NCI-H82 (cell line): ENCODE results near the gene NLRC5.

ENCODE experiments used
- DNase-seq: peaks from one replicate; lab custom pipeline; 2025; lab: John Stamatoyannopoulos, UW

NLRC5 gene, protein sequence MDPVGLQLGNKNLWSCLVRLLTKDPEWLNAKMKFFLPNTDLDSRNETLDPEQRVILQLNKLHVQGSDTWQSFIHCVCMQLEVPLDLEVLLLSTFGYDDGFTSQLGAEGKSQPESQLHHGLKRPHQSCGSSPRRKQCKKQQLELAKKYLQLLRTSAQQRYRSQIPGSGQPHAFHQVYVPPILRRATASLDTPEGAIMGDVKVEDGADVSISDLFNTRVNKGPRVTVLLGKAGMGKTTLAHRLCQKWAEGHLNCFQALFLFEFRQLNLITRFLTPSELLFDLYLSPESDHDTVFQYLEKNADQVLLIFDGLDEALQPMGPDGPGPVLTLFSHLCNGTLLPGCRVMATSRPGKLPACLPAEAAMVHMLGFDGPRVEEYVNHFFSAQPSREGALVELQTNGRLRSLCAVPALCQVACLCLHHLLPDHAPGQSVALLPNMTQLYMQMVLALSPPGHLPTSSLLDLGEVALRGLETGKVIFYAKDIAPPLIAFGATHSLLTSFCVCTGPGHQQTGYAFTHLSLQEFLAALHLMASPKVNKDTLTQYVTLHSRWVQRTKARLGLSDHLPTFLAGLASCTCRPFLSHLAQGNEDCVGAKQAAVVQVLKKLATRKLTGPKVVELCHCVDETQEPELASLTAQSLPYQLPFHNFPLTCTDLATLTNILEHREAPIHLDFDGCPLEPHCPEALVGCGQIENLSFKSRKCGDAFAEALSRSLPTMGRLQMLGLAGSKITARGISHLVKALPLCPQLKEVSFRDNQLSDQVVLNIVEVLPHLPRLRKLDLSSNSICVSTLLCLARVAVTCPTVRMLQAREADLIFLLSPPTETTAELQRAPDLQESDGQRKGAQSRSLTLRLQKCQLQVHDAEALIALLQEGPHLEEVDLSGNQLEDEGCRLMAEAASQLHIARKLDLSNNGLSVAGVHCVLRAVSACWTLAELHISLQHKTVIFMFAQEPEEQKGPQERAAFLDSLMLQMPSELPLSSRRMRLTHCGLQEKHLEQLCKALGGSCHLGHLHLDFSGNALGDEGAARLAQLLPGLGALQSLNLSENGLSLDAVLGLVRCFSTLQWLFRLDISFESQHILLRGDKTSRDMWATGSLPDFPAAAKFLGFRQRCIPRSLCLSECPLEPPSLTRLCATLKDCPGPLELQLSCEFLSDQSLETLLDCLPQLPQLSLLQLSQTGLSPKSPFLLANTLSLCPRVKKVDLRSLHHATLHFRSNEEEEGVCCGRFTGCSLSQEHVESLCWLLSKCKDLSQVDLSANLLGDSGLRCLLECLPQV (N-terminal part only)

DNA sequence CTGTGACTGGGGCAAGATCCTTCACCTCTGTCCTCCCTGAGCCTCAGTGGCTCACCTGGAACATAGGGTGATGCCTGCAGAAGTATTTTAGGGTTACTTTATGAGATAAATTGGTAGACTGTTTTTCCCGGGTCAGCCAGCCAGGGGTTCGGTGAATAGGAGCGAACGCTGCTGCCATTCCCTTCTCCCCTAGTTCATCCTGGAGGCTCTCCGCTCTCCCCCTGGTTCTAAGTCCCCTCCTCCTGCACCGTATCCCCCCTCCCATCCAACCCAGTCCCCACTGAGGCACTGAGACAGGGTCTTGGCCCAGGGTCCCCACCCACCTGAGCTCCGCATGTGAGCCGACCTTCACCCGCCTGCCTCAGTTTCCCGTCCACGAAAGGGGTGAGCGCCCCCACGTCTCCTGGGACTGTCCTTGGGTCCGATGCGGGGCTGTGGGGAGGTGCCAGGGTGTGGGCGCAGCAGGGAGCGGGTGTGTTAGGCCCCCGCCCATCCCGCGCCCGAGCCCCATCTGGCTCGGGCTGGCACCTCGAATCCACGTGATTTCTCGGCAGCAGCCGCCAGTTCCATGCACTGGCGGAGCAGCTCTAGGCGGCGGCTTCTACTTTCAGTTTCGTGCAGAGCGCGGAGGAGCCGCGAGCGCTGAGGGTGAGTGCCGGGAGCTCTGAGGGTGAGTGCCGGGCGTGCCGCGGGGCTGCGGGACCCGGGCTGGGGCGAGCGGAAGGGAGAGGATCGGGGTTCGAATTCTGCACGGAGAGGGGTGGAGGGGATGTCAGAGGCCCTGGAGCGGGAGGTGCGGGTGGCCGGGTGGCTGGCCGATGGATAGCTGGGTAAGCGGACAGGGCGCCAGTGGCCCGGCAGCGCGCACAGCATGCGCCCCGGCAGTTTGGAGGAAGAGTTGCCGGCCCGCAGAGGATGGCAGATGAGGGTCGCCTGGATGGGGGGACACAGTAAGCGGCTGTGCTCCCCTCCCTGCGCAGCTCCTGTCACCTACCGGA, at the start of gene NLRC5:
Gene NLRC5, plus strand, starts transcription at position 610 of the 998 bp plus-strand sequence. CDS start 31,156 bp downstream, outside the sequence.
- DNase-seq = peak; percentile 29

DNA sequence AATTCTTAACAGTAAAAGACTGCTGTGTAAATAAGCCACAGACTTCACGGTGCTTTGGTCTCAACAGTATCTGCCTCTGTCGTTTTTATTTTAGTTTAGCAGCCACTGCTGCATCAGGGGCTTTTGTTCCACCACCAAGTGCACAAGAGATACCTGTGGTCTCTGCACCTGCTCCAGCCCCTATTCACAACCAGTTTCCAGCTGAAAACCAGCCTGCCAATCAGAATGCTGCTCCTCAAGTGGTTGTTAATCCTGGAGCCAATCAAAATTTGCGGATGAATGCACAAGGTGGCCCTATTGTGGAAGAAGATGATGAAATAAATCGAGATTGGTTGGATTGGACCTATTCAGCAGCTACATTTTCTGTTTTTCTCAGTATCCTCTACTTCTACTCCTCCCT, 49.6 kb upstream of the NLRC5 start:
- no peak for DNase-seq

DNA sequence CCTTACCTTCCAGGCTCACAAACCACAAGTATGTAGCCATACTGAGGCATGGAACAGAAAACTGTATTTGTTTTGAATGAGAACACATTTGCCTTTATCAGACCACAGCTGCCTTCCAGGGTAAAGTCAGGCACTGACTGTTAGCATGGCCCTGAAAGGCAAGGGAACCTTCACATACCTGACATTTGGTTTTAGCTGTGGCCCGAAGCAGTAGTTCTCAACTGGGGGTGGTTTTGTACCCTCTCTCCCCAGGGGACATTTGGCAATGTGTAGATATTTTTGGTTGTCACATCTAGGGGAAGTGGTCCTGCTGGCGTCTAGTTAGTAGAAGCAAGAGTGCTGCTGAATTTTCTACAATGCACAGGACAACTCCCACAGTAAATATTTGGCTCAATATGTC, 48.3 kb upstream of the NLRC5 start:
- no peak for DNase-seq

- no peak for DNase-seq
Observed at GRCh38 chr16:56941856-56942331, 47.5 kb upstream of the NLRC5 start.

GRCh38 chr16:56943761-56944375, 45.5 kb upstream of the NLRC5 start:
- no peak for DNase-seq

- DNase-seq = peak; percentile 11
Observed at GRCh38 chr16:56944954-56945839, 44.2 kb upstream of the NLRC5 start.

GRCh38 chr16:56945847-56946527, 43.4 kb upstream of the NLRC5 start:
- DNase-seq = no peak

- no peak for DNase-seq
Observed at GRCh38 chr16:56946767-56947603, 42.4 kb upstream of the NLRC5 start.

DNA sequence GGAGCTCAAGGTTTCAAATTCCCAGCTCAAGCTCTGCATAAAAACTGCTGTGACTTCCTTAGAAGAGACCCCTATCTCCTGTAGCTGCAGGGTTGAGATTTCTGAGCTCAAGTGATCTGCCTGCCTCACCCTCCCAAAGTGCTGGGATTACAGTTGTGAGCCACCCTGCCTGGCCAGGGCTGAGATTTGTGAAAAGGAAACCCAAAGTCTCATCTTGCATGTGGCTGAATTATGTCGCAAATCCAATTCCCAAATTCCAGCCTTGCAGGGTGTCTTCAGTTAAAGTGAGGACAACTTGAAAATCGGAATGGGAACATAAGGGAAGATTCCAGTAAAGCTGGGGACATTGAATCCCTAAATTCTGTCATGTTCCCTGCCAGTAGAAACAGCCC, 41.8 kb upstream of the NLRC5 start:
- DNase-seq = no peak

DNA sequence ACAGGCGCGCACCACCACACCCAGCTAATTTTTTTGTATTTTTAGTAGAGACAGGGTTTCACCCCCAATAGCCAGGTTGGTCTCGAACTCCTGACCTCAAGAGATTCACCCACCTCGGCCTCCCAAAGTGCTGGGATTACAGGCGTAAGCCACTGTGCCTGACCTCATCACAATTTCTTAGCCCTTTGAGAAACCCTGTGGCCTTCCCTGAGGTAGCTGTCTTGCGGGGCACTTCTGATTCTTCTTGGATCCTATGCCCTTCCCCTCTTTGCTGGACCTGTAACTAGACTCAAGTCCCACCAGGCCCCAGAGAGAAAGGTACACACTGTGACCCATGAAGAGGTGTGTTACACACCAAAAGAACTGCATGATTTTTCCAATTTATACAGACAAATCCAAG, 41.1 kb upstream of the NLRC5 start:
- no peak for DNase-seq

DNA sequence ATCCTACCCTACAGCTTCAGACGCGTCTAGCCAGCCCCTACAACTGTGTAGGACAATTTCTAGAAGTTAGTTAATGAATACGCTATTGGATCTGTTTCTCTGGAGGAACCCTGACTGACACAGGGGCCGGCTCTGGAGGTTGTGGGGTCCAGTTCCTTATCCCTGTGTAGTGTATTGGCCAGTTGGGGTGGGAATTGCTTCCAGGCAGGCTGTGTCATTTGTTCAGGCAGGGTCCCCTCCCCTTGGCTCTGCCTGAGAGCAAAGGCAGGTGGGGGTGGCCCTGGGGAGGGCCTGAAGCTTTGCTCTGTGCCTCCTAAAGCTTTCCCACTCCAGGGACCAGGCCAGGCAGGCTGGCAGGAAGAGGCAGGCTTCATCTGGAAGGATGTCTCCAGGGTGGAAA, 39.3 kb upstream of the NLRC5 start:
- no peak for DNase-seq

GRCh38 chr16:56950455-56950854, 38.9 kb upstream of the NLRC5 start:
- no peak for DNase-seq

GRCh38 chr16:56950881-56951771, 38.2 kb upstream of the NLRC5 start:
- DNase-seq = peak; percentile 70

- DNase-seq = no peak
Observed at GRCh38 chr16:56953006-56953405, 36.4 kb upstream of the NLRC5 start.

GRCh38 chr16:56956076-56956475, 33.3 kb upstream of the NLRC5 start:
- no peak for DNase-seq

- no peak for DNase-seq
Observed at GRCh38 chr16:56956756-56957155, 32.6 kb upstream of the NLRC5 start.
